ENCODE measurements around the gene SDK1. TPM values are rescaled to one million over a fixed set of nuclear protein-coding genes. Genes with fewer than 3 reads are reported as not detected.

SDK1 gene
- total RNA-seq, 1 experiment from 2014 or later: 7.1 TPM

DNA sequence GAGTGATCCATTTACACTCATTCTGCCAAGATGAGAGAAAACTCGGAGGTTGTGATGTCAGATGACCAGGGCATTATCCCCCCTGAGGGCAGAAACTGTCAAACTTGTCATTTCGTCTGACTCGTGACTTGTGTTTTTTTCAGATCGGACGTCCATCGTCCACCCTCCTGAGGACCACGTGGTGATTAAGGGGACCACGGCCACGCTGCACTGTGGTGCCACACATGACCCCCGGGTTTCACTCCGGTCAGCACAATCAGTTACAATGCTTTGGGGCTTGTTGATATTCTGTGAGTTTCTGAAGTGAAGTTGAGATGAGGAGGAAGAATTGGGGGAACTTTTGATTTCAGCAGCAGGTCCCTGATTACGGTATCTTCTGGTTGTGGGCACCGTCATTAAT lies 670.3 kb downstream of the SDK1 start:
- BruUV-seq (replicated peaks): no TSS peak
- H3K27me3 Mint-ChIP-seq (ENCODE audit: insufficient read depth, unreplicated experiment): no peaks in the 10 kb centered on the region

GRCh38 chr7:3973264-3973663 lies 672.2 kb downstream of the SDK1 start:
- Mint-ChIP-seq H3K9me3 (ENCODE audit: unreplicated experiment) (no peaks in the 10 kb centered on the region), H3K4me3 (ENCODE audit: unreplicated experiment) (no peak overlapping the region), H3K27me3 (ENCODE audit: insufficient read depth, unreplicated experiment) (no peaks in the 10 kb centered on the region), H3K27ac (ENCODE audit: unreplicated experiment) (no peak overlapping the region), H3K36me3 (ENCODE audit: insufficient read depth, unreplicated experiment) (peaks cover 4% of the 10 kb centered on the region), H3K4me1 (ENCODE audit: low read depth, unreplicated experiment) (no peaks in the 10 kb centered on the region)
- Histone ChIP-seq H3K9me3 (no peaks in the 10 kb centered on the region), H3K4me1 (no peaks in the 10 kb centered on the region), H3K36me3 (ENCODE audit: control insufficient read depth, insufficient read depth, low read length) (no peaks in the 10 kb centered on the region), H3K27me3 (replicated peaks; ENCODE audit: control insufficient read depth, insufficient read depth, low read length) (no peaks in the 10 kb centered on the region), H3K4me3 (ENCODE audit: low read depth, low read length) (no peak overlapping the region)
- BruUV-seq (replicated peaks): no TSS peak
- ChIA-PET CTCF (no interaction called here), POLR2A (no interaction called here)
- DNase-seq: no peak
- TF ChIP-seq, protein P1, sequence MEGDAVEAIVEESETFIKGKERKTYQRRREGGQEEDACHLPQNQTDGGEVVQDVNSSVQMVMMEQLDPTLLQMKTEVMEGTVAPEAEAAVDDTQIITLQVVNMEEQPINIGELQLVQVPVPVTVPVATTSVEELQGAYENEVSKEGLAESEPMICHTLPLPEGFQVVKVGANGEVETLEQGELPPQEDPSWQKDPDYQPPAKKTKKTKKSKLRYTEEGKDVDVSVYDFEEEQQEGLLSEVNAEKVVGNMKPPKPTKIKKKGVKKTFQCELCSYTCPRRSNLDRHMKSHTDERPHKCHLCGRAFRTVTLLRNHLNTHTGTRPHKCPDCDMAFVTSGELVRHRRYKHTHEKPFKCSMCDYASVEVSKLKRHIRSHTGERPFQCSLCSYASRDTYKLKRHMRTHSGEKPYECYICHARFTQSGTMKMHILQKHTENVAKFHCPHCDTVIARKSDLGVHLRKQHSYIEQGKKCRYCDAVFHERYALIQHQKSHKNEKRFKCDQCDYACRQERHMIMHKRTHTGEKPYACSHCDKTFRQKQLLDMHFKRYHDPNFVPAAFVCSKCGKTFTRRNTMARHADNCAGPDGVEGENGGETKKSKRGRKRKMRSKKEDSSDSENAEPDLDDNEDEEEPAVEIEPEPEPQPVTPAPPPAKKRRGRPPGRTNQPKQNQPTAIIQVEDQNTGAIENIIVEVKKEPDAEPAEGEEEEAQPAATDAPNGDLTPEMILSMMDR (IDR thresholded peaks at IDR 0.05; ENCODE audit: insufficient read depth in 1 of 2, low read depth in 1 of 2, low read length in 1 of 2, severe bottlenecking in 1 of 2, unreplicated experiment in 1 of 2): no peak
- intact Hi-C loops (cut with micrococcal nuclease; ENCODE audit: unreplicated experiment): no loop called here

More for the DNA sequence above, 670.3 kb downstream of the SDK1 start:
- Mint-ChIP-seq H3K27ac (ENCODE audit: unreplicated experiment) (no peak overlapping the region), H3K4me3 (ENCODE audit: unreplicated experiment) (no peak overlapping the region), H3K36me3 (ENCODE audit: insufficient read depth, unreplicated experiment) (peaks cover 4% of the 10 kb centered on the region), H3K4me1 (ENCODE audit: low read depth, unreplicated experiment) (no peaks in the 10 kb centered on the region), H3K9me3 (ENCODE audit: unreplicated experiment) (no peaks in the 10 kb centered on the region)
- intact Hi-C loops (cut with micrococcal nuclease; ENCODE audit: unreplicated experiment): no loop called here
- POLR2A ChIA-PET: no interaction called here
- no peaks in the 10 kb centered on the region for H3K27me3 ChIP-seq (replicated peaks; ENCODE audit: control insufficient read depth, insufficient read depth, low read length)
- H3K4me3 ChIP-seq (ENCODE audit: low read depth, low read length): no peak overlapping the region
- H3K9me3 ChIP-seq: no peaks in the 10 kb centered on the region
- CTCF ChIA-PET: no interaction called here
- H3K4me1 ChIP-seq: no peaks in the 10 kb centered on the region
- no peak for DNase-seq
- no peaks in the 10 kb centered on the region for H3K36me3 ChIP-seq (ENCODE audit: control insufficient read depth, insufficient read depth, low read length)
- TF ChIP-seq, protein P1 (IDR thresholded peaks at IDR 0.05; ENCODE audit: insufficient read depth in 1 of 2, low read depth in 1 of 2, low read length in 1 of 2, severe bottlenecking in 1 of 2, unreplicated experiment in 1 of 2): no peak

GRCh38 chr7:3974329-3974728 lies 673.3 kb downstream of the SDK1 start:
- no TSS peak for BruUV-seq (replicated peaks)
- no peak overlapping the region for H3K4me3 Mint-ChIP-seq (ENCODE audit: unreplicated experiment)

More at GRCh38 chr7:3974329-3974728, 673.3 kb downstream of the SDK1 start:
- intact Hi-C loops (cut with micrococcal nuclease; ENCODE audit: unreplicated experiment): no loop called here
- Mint-ChIP-seq H3K4me1 (ENCODE audit: low read depth, unreplicated experiment) (no peaks in the 10 kb centered on the region), H3K27me3 (ENCODE audit: insufficient read depth, unreplicated experiment) (no peaks in the 10 kb centered on the region), H3K36me3 (ENCODE audit: insufficient read depth, unreplicated experiment) (peaks cover 4% of the 10 kb centered on the region), H3K9me3 (ENCODE audit: unreplicated experiment) (no peaks in the 10 kb centered on the region), H3K27ac (ENCODE audit: unreplicated experiment) (no peak overlapping the region)
- ChIA-PET POLR2A (no interaction called here), CTCF (no interaction called here)
- H3K27me3 ChIP-seq (replicated peaks; ENCODE audit: control insufficient read depth, insufficient read depth, low read length): no peaks in the 10 kb centered on the region
- DNase-seq: no peak
- no peaks in the 10 kb centered on the region for H3K36me3 ChIP-seq (ENCODE audit: control insufficient read depth, insufficient read depth, low read length)
- H3K9me3 ChIP-seq: no peaks in the 10 kb centered on the region
- TF ChIP-seq, protein P1 (IDR thresholded peaks at IDR 0.05; ENCODE audit: insufficient read depth in 1 of 2, low read depth in 1 of 2, low read length in 1 of 2, severe bottlenecking in 1 of 2, unreplicated experiment in 1 of 2): no peak
- H3K4me1 ChIP-seq: no peaks in the 10 kb centered on the region
- no peak overlapping the region for H3K4me3 ChIP-seq (ENCODE audit: low read depth, low read length)

Measured in Caco-2 (cell line).